A673 (cell line): ENCODE data around the gene PTK6. TPM values are rescaled to one million over a fixed set of nuclear protein-coding genes. Genes with fewer than 3 reads are reported as not detected.
A peak's percentile ranks its signal among the peaks of the same experiment; 100 is the strongest.

Source experiments
- BruUV-seq: library from RNA; stranded (reverse); fragments of 400-500 nt; replicated peaks from 2 replicates; lab custom pipeline; 2021; lab: Mats Ljungman, UMichigan
- CTCF ChIA-PET: fragments of 300-600 bp; sonication (Branson Sonifier 250); formaldehyde crosslinking; loops from one replicate; lab custom pipeline; 2022; ENCODE audit warnings: antibody characterized with exemption; lab: Charles Lee
- POLR2A ChIA-PET: fragments of 300-600 bp; sonication (Branson Sonifier 250); formaldehyde crosslinking; loops from one replicate; lab custom pipeline; 2022; ENCODE audit warnings: antibody characterized with exemption; ENCODE audit not compliant: low non-redundant PET; lab: Charles Lee
- DNase-seq: peaks from one replicate; pipeline ENCODE4 v3.0.0-alpha.2; 2015; ENCODE audit warnings: low spot score
- H3K27ac ChIP-seq: fragments of 200-600 bp; sonication (generic); 2 replicates; pipeline ENCODE4 v1.5.1; 2016; ENCODE audit warnings: mixed run types, low read depth, mild to moderate bottlenecking, mixed read lengths, antibody characterized with exemption, low read length; ENCODE audit not compliant: poor library complexity, severe bottlenecking
- H3K27me3 ChIP-seq: fragments of 200-600 bp; sonication (generic); replicated peaks from 2 replicates; pipeline ENCODE4 v1.6.1; 2017; ENCODE audit warnings: mixed run types, low read depth, mild to moderate bottlenecking, mixed read lengths, antibody characterized with exemption, low read length; ENCODE audit not compliant: insufficient read depth, poor library complexity
- H3K36me3 ChIP-seq: fragments of 200-600 bp; sonication (generic); 2 replicates; pipeline ENCODE4 v1.6.1; 2016; ENCODE audit warnings: mixed run types, mild to moderate bottlenecking, mixed read lengths, antibody characterized with exemption, low read length; ENCODE audit not compliant: insufficient read depth, poor library complexity, severe bottlenecking
- H3K4me1 ChIP-seq: fragments of 200-600 bp; sonication (generic); 2 replicates; pipeline ENCODE4 v1.6.1; 2017; ENCODE audit warnings: mixed run types, mild to moderate bottlenecking, mixed read lengths, antibody characterized with exemption, low read length; ENCODE audit not compliant: insufficient read depth, poor library complexity, severe bottlenecking
- H3K4me3 ChIP-seq: fragments of 200-600 bp; sonication (generic); 2 replicates; pipeline ENCODE4 v1.5.1; 2016; ENCODE audit warnings: low read depth, mixed run types, mild to moderate bottlenecking, mixed read lengths, low read length; ENCODE audit not compliant: poor library complexity, severe bottlenecking
- H3K9me3 ChIP-seq: fragments of 200-600 bp; sonication (generic); 2 replicates; pipeline ENCODE4 v1.6.1; 2016; ENCODE audit warnings: mixed run types, low read depth, mild to moderate bottlenecking, mixed read lengths, antibody characterized with exemption, low read length; ENCODE audit not compliant: poor library complexity, severe bottlenecking
- CTCF ChIP-seq: fragments of 300-800, 200-600 bp; sonication (generic); conservative IDR thresholded peaks from 2 replicates; pipeline ENCODE4 v1.5.1; 2017; ENCODE audit warnings: low read depth, mild to moderate bottlenecking, antibody characterized with exemption, low read length, moderate library complexity, mixed read lengths
- EZH2 ChIP-seq: fragments of 200-600 bp; sonication (generic); IDR thresholded peaks from 2 replicates; pipeline ENCODE4 v1.6.1; 2017; ENCODE audit warnings: borderline replicate concordance, low read depth, mild to moderate bottlenecking, mixed read lengths, antibody characterized with exemption, low read length; ENCODE audit not compliant: poor library complexity, severe bottlenecking
- intact Hi-C: fragments of 100-400 bp; cut with micrococcal nuclease; formaldehyde crosslinking; loops from one replicate; pipeline ENCODE4 v1.10.0; 2022; ENCODE audit not compliant: unreplicated experiment
- total RNA-seq: library from RNA; stranded (reverse); gene quantifications from 2 replicates; pipeline ENCODE4 v1.2.3, GENCODE V29; 2021

Gene PTK6
- total RNA-seq, 1 experiment from 2014 or later = not detected

GRCh38 chr20:63499338-63499969 lies 37.7 kb downstream of the PTK6 start:
- intact Hi-C loops = no loop called here

GRCh38 chr20:63498960-63499337 lies 38.2 kb downstream of the PTK6 start, which contains the start of gene EEF1A2:
TSS of gene EEF1A2 (minus strand) at chr20:63499083. CDS start at chr20:63497763, 1,320 bp downstream.
- Histone ChIP-seq H3K4me1 (peaks cover 8% of the 10 kb centered on the region), H3K27me3 (peaks cover 5% of the 10 kb centered on the region), H3K36me3 (no peaks in the 10 kb centered on the region), H3K9me3 (no peaks in the 10 kb centered on the region), H3K27ac (no peak within 1 kb of the TSS), H3K4me3 (peak within 1 kb of the TSS; percentile 46)
- BruUV-seq = no TSS peak
- TF ChIP-seq CTCF (no peak), EZH2 (no peak)
- CTCF ChIA-PET = no interaction called here
- POLR2A ChIA-PET = no interaction called here
- peak; percentile 30 for DNase-seq
- intact Hi-C loops = no loop called here

More at GRCh38 chr20:63499338-63499969, 37.7 kb downstream of the PTK6 start:
- Histone ChIP-seq H3K27ac (no peak overlapping the region), H3K27me3 (peaks cover 5% of the 10 kb centered on the region), H3K9me3 (no peaks in the 10 kb centered on the region), H3K4me1 (peaks cover 8% of the 10 kb centered on the region), H3K4me3 (peak overlapping the region; percentile 46), H3K36me3 (no peaks in the 10 kb centered on the region)
- TF ChIP-seq CTCF (no peak), EZH2 (no peak)
- no peak for DNase-seq
- ChIA-PET CTCF (no interaction called here), POLR2A (no interaction called here)
- BruUV-seq = no TSS peak

- H3K27me3 ChIP-seq = peaks cover 5% of the 10 kb centered on the region
- no peaks in the 10 kb centered on the region for H3K36me3 ChIP-seq
- intact Hi-C loops = no loop called here
- peak overlapping the region; percentile 46 for H3K4me3 ChIP-seq
- ChIA-PET POLR2A (no interaction called here), CTCF (no interaction called here)
- DNase-seq = no peak
- TF ChIP-seq EZH2 = no peak
- no peak for TF ChIP-seq CTCF
- no peak overlapping the region for H3K27ac ChIP-seq
- BruUV-seq = no TSS peak
- no peaks in the 10 kb centered on the region for H3K9me3 ChIP-seq
- peaks cover 8% of the 10 kb centered on the region for H3K4me1 ChIP-seq
These were observed 38.9 kb downstream of the PTK6 start for GRCh38 chr20:63497946-63498935.
